Astrocyte of the cerebellum (primary cell): Measurements from ENCODE around the gene GRIK1.
"Not testable (repeated sequence)": the region's sequence is repeated elsewhere in the genome, so short reads cannot be mapped to it uniquely, and the experiment has no call there.

ENCODE experiments used
- DNase-seq: peaks from one replicate; pipeline ENCODE4 v3.0.0-alpha.2; 2011; ENCODE audit warnings: low read depth
- H3K4me3 ChIP-seq: 2 replicates; pipeline ENCODE4 v1.5.1; 2011; ENCODE audit warnings: mild to moderate bottlenecking, low read depth, low read length, moderate library complexity
- CTCF ChIP-seq: IDR thresholded peaks from 2 replicates; pipeline ENCODE4 v1.5.1; 2012; ENCODE audit warnings: low read length, low read depth, moderate library complexity, mild to moderate bottlenecking; ENCODE audit errors: missing control alignments
- in situ Hi-C: cut with HindIII; loops from 2 replicates; pipeline ENCODE4 v1.10.0; 2017; ENCODE audit warnings: low sequenced_read_pairs

GRIK1 gene

GRCh38 chr21:29606613-29607012 lies 333.2 kb downstream of the GRIK1 start:
- TF ChIP-seq CTCF: no peak
- DNase-seq: no peak
- in situ Hi-C loops: no loop called here

GRCh38 chr21:29605219-29605618 lies 334.6 kb downstream of the GRIK1 start:
- in situ Hi-C loops, DNase-seq, H3K4me3 ChIP-seq: not testable (repeated sequence)

More at GRCh38 chr21:29606613-29607012, 333.2 kb downstream of the GRIK1 start:
- no peak overlapping the region for H3K4me3 ChIP-seq

- no peak for DNase-seq
- in situ Hi-C loops: no loop called here
- TF ChIP-seq CTCF: no peak
- H3K4me3 ChIP-seq: no peak overlapping the region
Observed at GRCh38 chr21:29604076-29604475, 335.7 kb downstream of the GRIK1 start.

- no peak for TF ChIP-seq CTCF
- in situ Hi-C loops: no loop called here
- no peak overlapping the region for H3K4me3 ChIP-seq
- no peak for DNase-seq
Observed at GRCh38 chr21:29601047-29601446, 338.7 kb downstream of the GRIK1 start.

- in situ Hi-C loops: no loop called here
- no peak for DNase-seq
- H3K4me3 ChIP-seq: no peak overlapping the region
- TF ChIP-seq CTCF: no peak
Observed at GRCh38 chr21:29586696-29587095, 353.1 kb downstream of the GRIK1 start.

- TF ChIP-seq CTCF: no peak
- no peak overlapping the region for H3K4me3 ChIP-seq
- no peak for DNase-seq
- in situ Hi-C loops: no loop called here
Observed at GRCh38 chr21:29585462-29585861, 354.3 kb downstream of the GRIK1 start.

- H3K4me3 ChIP-seq: no peak overlapping the region
- no peak for TF ChIP-seq CTCF
- in situ Hi-C loops: no loop called here
- DNase-seq: no peak
Observed at GRCh38 chr21:29583424-29583924, 356.3 kb downstream of the GRIK1 start.
